Endothelial cell of umbilical vein (primary cell): Measurements from ENCODE around the gene ZNF254.

Source experiments
- CTCF ChIP-seq, 2 donors: IDR thresholded peaks; 1 replicate in 1 of 2; 2 replicates in 1 of 2; pipeline ENCODE4 v1.5.1; 2011; ENCODE audit warnings: low read length in 2 of 2, mild to moderate bottlenecking in 2 of 2, moderate library complexity in 2 of 2, control low read depth in 1 of 2, inconsistent platforms in 1 of 2, low read depth in 1 of 2; ENCODE audit not compliant: insufficient read depth in 1 of 2; ENCODE audit errors: extremely low read depth in 1 of 2
- MAX ChIP-seq: IDR thresholded peaks from 2 replicates; pipeline ENCODE4 v1.6.1; 2011; ENCODE audit not compliant: insufficient read depth, insufficient read length
- MYC ChIP-seq: IDR thresholded peaks from one replicate; pipeline ENCODE4 v1.6.1; 2011; ENCODE audit warnings: mild to moderate bottlenecking, low read depth, low read length
- POLR2A ChIP-seq: IDR thresholded peaks from 2 replicates; pipeline ENCODE4 v1.6.1; 2012; ENCODE audit warnings: low read depth, mild to moderate bottlenecking, control low read depth, low read length

GRCh38 chr19:24064175-24064574, 22.8 kb upstream of the ZNF254 start:
- TF ChIP-seq CTCF (IDR thresholded peaks at IDR 0.05; ENCODE audit: extremely low read depth in 1 of 2, insufficient read depth in 1 of 2, low read depth in 1 of 2, low read length in 2 of 2) (no peak), MAX (no peak), POLR2A (no peak), MYC (no peak)
